Bronchial epithelial cell (primary cell): ENCODE measurements around the gene ANO10. TPM values are rescaled to one million over a fixed set of nuclear protein-coding genes. Genes with fewer than 3 reads are reported as not detected.
"Not testable (repeated sequence)": the region's sequence is repeated elsewhere in the genome, so short reads cannot be mapped to it uniquely, and the experiment has no call there.

ENCODE experiments used
- DNase-seq: peaks from one replicate; pipeline ENCODE4 v3.0.0-alpha.2; 2010; ENCODE audit warnings: low read depth
- FAIRE-seq: peaks from 2 replicates; lab custom pipeline; 2011; peaks lifted over from hg19 to GRCh38; lab: Jason Lieb, UNC
- H3K27me3 ChIP-seq: 2 replicates; pipeline ENCODE4 v1.5.1; 2011; ENCODE audit warnings: low read length; ENCODE audit not compliant: control insufficient read depth, insufficient read depth
- H3K36me3 ChIP-seq: 2 replicates; pipeline ENCODE4 v1.5.1; 2011; ENCODE audit warnings: low read length; ENCODE audit not compliant: control insufficient read depth, insufficient read depth
- H3K4me3 ChIP-seq: 2 replicates; pipeline ENCODE4 v1.5.1; 2011; ENCODE audit warnings: mild to moderate bottlenecking, low read depth, low read length, control low read depth
- CTCF ChIP-seq: IDR thresholded peaks from 2 replicates; pipeline ENCODE4 v1.5.1; 2011; ENCODE audit warnings: mild to moderate bottlenecking, moderate library complexity, low read length, control low read depth, inconsistent platforms; ENCODE audit not compliant: insufficient read depth, severe bottlenecking
- total RNA-seq: library from RNA; depleted of rRNA; stranded (reverse); fragments of >200 nt; gene quantifications from 2 replicates; pipeline ENCODE4 v1.2.1, GENCODE V29; 2014

The ANO10 gene
- total RNA-seq, 1 donor from 2014 or later, result 25.8 TPM

- no peak for TF ChIP-seq CTCF
- Histone ChIP-seq H3K4me3 (no peak overlapping the region), H3K27me3 (no peaks in the 10 kb centered on the region), H3K36me3 (no peaks in the 10 kb centered on the region)
- FAIRE-seq, result no peak
- DNase-seq, result no peak
These were observed 131.1 kb downstream of the ANO10 start for GRCh38 chr3:43490640-43491185.

DNA sequence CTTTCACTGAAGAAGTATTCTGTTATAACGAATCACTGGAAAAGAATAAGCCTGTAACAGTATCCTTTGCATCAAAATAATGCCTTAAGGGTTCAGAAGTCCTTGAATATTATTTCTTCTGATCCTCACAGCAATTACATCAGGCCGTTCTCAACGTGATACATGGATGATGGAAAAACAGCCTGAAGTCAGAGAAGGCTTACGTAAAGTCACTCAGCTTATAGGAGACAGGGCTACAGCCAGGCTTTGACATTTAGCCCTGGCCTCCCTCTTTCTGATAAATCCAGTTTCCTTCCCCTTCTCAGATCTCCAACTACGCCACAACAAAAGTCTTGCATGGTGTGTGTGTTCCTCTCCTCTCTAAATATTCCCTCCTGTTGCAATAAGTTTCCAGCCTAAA is 131.9 kb downstream of the ANO10 start:
- FAIRE-seq (no peak), DNase-seq (no peak)
- Histone ChIP-seq H3K27me3 (no peaks in the 10 kb centered on the region), H3K4me3 (no peak overlapping the region), H3K36me3 (no peaks in the 10 kb centered on the region)
- no peak for TF ChIP-seq CTCF

- FAIRE-seq, result no peak
- no peaks in the 10 kb centered on the region for H3K36me3 ChIP-seq
- no peak overlapping the region for H3K4me3 ChIP-seq
- no peak for TF ChIP-seq CTCF
- no peaks in the 10 kb centered on the region for H3K27me3 ChIP-seq
- DNase-seq, result no peak
These were observed 135.9 kb downstream of the ANO10 start for GRCh38 chr3:43485931-43486330.

- no peak for TF ChIP-seq CTCF
- Histone ChIP-seq H3K4me3 (no peak overlapping the region), H3K27me3 (no peaks in the 10 kb centered on the region), H3K36me3 (no peaks in the 10 kb centered on the region)
- no peak for FAIRE-seq
- no peak for DNase-seq
These were observed 136.8 kb downstream of the ANO10 start for GRCh38 chr3:43484926-43485488.

DNA sequence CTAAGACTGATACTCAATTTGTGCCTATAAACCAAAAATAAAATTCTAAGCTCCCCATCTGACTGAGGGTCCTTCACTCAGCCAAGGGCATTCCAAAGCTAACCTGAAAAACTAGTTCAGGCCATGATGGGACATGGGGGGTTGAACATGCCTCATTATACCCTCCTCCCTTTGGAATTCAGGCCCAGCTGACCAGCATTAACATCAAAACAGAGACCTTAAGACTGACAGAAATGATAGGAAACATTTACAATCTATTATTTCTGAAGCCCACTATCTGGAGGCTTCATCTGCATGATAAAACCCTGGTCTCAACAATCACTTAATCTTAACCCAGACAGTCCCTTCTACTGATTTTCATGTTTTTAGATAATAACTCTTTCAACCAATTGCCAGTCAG is 140.4 kb downstream of the ANO10 start:
- FAIRE-seq, result no peak
- Histone ChIP-seq H3K36me3 (no peaks in the 10 kb centered on the region), H3K27me3 (no peaks in the 10 kb centered on the region), H3K4me3 (no peak overlapping the region)
- DNase-seq, result no peak
- no peak for TF ChIP-seq CTCF

- not testable (repeated sequence) for DNase-seq, FAIRE-seq, H3K27me3 ChIP-seq, H3K36me3 ChIP-seq, H3K4me3 ChIP-seq
These were observed 143.0 kb downstream of the ANO10 start for GRCh38 chr3:43478839-43479238.
